H1 (cell line): Measurements from ENCODE around the gene LAMB3. TPM values are rescaled to one million over a fixed set of nuclear protein-coding genes. Genes with fewer than 3 reads are reported as not detected.

Experiments used
- CTCF ChIA-PET: fragments of 300-600 bp; sonication (Branson Sonifier 250); formaldehyde crosslinking; loops from one replicate; lab custom pipeline; 2021; ENCODE audit not compliant: partially characterized antibody; lab: Charles Lee
- POLR2A ChIA-PET: fragments of 300-600 bp; sonication (Branson Sonifier 250); formaldehyde crosslinking; loops from one replicate; lab custom pipeline; 2021; ENCODE audit warnings: inconsistent platforms; ENCODE audit not compliant: partially characterized antibody; lab: Charles Lee
- DNase-seq, 2 experiments: peaks; one replicate each; pipeline versions ENCODE4 v3.0.0 to v3.0.0-alpha.2; 2010 to 2022; ENCODE audit warnings: low spot score in 2 of 2, low read depth in 1 of 2, mixed read lengths in 1 of 2
- FAIRE-seq: peaks from 2 replicates; lab custom pipeline; 2011; peaks lifted over from hg19 to GRCh38; lab: Jason Lieb, UNC
- H2AFZ ChIP-seq: 2 replicates; pipeline ENCODE4 v1.8.1; 2012; ENCODE audit warnings: low read length, inconsistent platforms
- H2AK5ac ChIP-seq: 2 replicates; pipeline ENCODE4 v1.6.1; 2013; ENCODE audit warnings: low read depth, low read length
- H2BK120ac ChIP-seq: replicated peaks from 2 replicates; pipeline ENCODE3; 2013; ENCODE audit warnings: low read depth, low read length, inconsistent platforms
- H2BK12ac ChIP-seq: 2 replicates; pipeline ENCODE4 v1.6.1; 2013; ENCODE audit warnings: low read depth, low read length
- H2BK15ac ChIP-seq: 2 replicates; pipeline ENCODE4 v1.6.1; 2013; ENCODE audit warnings: low read length
- H2BK20ac ChIP-seq: 2 replicates; pipeline ENCODE4 v1.6.1; 2013; ENCODE audit warnings: low read length
- H2BK5ac ChIP-seq: 2 replicates; pipeline ENCODE4 v1.6.1; 2013; ENCODE audit warnings: low read depth, low read length
- H3K14ac ChIP-seq: 2 replicates; pipeline ENCODE4 v1.6.1; 2013; ENCODE audit warnings: inconsistent platforms; ENCODE audit not compliant: insufficient read length
- H3K18ac ChIP-seq: 2 replicates; pipeline ENCODE4 v1.6.1; 2013; ENCODE audit warnings: low read length; ENCODE audit errors: extremely low read depth
- H3K23ac ChIP-seq: 2 replicates; pipeline ENCODE4 v1.6.1; 2013; ENCODE audit warnings: inconsistent platforms; ENCODE audit not compliant: insufficient read length
- H3K23me2 ChIP-seq: 2 replicates; pipeline ENCODE4 v1.6.1; 2013; ENCODE audit warnings: low read depth, low read length
- H3K27ac ChIP-seq: 2 replicates; pipeline ENCODE4 v1.6.1; 2011; ENCODE audit warnings: low read depth, low read length, inconsistent platforms
- H3K27me3 ChIP-seq, 4 experiments: replicated peaks in 1 of 4; 1 replicate in 1 of 4; 2 replicates in 3 of 4; pipeline versions ENCODE4 v1.6.1 to v1.8.1; 2011 to 2013; ENCODE audit warnings: low read length in 3 of 4, mild to moderate bottlenecking in 3 of 4, inconsistent platforms in 2 of 4, mixed read lengths in 2 of 4, moderate library complexity in 1 of 4; ENCODE audit not compliant: control insufficient read depth in 3 of 4, insufficient read depth in 3 of 4; ENCODE audit errors: extremely low read depth in 1 of 4
- H3K36me3 ChIP-seq, 4 experiments: 2 replicates each; pipeline versions ENCODE4 v1.6.1 to v1.8.1; 2011 to 2013; ENCODE audit warnings: mild to moderate bottlenecking in 4 of 4, low read length in 3 of 4, moderate library complexity in 2 of 4, control low read depth in 1 of 4, inconsistent platforms in 1 of 4; ENCODE audit not compliant: insufficient read depth in 4 of 4, control insufficient read depth in 2 of 4
- H3K4ac ChIP-seq: replicated peaks from 2 replicates; pipeline ENCODE3; 2013; ENCODE audit warnings: low read length, low read depth, mixed read lengths, inconsistent platforms; ENCODE audit not compliant: insufficient read length
- H3K4me1 ChIP-seq, 4 experiments: replicated peaks in 1 of 4; 1 replicate in 1 of 4; 2 replicates in 3 of 4; pipeline versions ENCODE4 v1.6.1 to v1.8.1; 2011 to 2013; ENCODE audit warnings: low read length in 3 of 4, inconsistent platforms in 2 of 4, mixed read lengths in 1 of 4; ENCODE audit not compliant: insufficient read depth in 4 of 4, control insufficient read depth in 3 of 4
- H3K4me2 ChIP-seq, 2 experiments: 2 replicates each; pipeline versions ENCODE4 v1.6.1 to v1.8.1; 2011 to 2013; ENCODE audit warnings: low read depth in 2 of 2, low read length in 2 of 2, control low read depth in 1 of 2, inconsistent platforms in 1 of 2, mild to moderate bottlenecking in 1 of 2; ENCODE audit not compliant: insufficient read depth in 1 of 2
- H3K4me3 ChIP-seq, 4 experiments: fragments of 200-600, 300-600 bp in 1 of 4; sonication (generic), shearing (Covaris generic), sonication (Bioruptor Twin) in 1 of 4; 2 replicates each; pipeline versions ENCODE4 v1.5.1 to v1.8.1; 2011 to 2016; ENCODE audit warnings: low read length in 4 of 4, low read depth in 3 of 4, control low read depth in 2 of 4, inconsistent platforms in 2 of 4, mild to moderate bottlenecking in 2 of 4, mixed read lengths in 1 of 4, moderate library complexity in 1 of 4; ENCODE audit not compliant: insufficient read depth in 2 of 4; ENCODE audit errors: extremely low read depth in 1 of 4
- H3K56ac ChIP-seq: replicated peaks from 2 replicates; pipeline ENCODE3; 2013; ENCODE audit warnings: low read depth, mild to moderate bottlenecking, mixed read lengths, low read length, inconsistent platforms; ENCODE audit not compliant: insufficient read length
- H3K79me1 ChIP-seq: 2 replicates; pipeline ENCODE4 v1.6.1; 2013; ENCODE audit warnings: low read depth, low read length, control low read depth
- H3K79me2 ChIP-seq, 2 experiments: 2 replicates each; pipeline versions ENCODE4 v1.6.1 to v1.8.1; 2012 to 2013; ENCODE audit warnings: low read length in 2 of 2, mild to moderate bottlenecking in 2 of 2, inconsistent platforms in 1 of 2; ENCODE audit not compliant: insufficient read depth in 2 of 2, control insufficient read depth in 1 of 2
- H3K9ac ChIP-seq, 4 experiments: replicated peaks in 1 of 4; 1 replicate in 1 of 4; 2 replicates in 3 of 4; pipeline versions ENCODE4 v1.6.1 to v1.8.1; 2011 to 2013; ENCODE audit warnings: low read depth in 3 of 4, low read length in 3 of 4, control low read depth in 2 of 4, mild to moderate bottlenecking in 2 of 4, moderate library complexity in 2 of 4, inconsistent platforms in 1 of 4; ENCODE audit errors: extremely low read depth in 1 of 4
- H3K9me3 ChIP-seq, 2 experiments: 2 replicates each; pipeline versions ENCODE4 v1.6.1 to v1.8.1; 2012 to 2013; ENCODE audit warnings: mild to moderate bottlenecking in 2 of 2, moderate library complexity in 2 of 2, control low read depth in 1 of 2, inconsistent platforms in 1 of 2, low read depth in 1 of 2, low read length in 1 of 2, mixed read lengths in 1 of 2; ENCODE audit not compliant: insufficient read depth in 2 of 2
- H4K20me1 ChIP-seq, 2 experiments: replicated peaks in 1 of 2; 2 replicates each; pipeline versions ENCODE3 to v1.8.1; 2011 to 2013; ENCODE audit warnings: inconsistent platforms in 2 of 2, low read length in 2 of 2, mild to moderate bottlenecking in 1 of 2; ENCODE audit not compliant: insufficient read depth in 2 of 2, control insufficient read depth in 1 of 2
- H4K5ac ChIP-seq: 2 replicates; pipeline ENCODE4 v1.6.1; 2013; ENCODE audit warnings: low read length, low read depth, mixed read lengths, inconsistent platforms; ENCODE audit not compliant: insufficient read length
- H4K8ac ChIP-seq: 2 replicates; pipeline ENCODE4 v1.8.0; 2013; ENCODE audit warnings: mild to moderate bottlenecking, moderate library complexity, low read length, inconsistent platforms; ENCODE audit not compliant: insufficient read depth; ENCODE audit errors: extremely low read depth
- H4K91ac ChIP-seq: replicated peaks from 2 replicates; pipeline ENCODE3; 2013; ENCODE audit warnings: low read length, mixed read lengths, inconsistent platforms; ENCODE audit not compliant: insufficient read length
- ASH2L ChIP-seq: fragments of 200-600, 300-600 bp; sonication (generic); IDR thresholded peaks from one replicate; pipeline ENCODE4 v1.7.1; 2017; ENCODE audit warnings: low read length
- EP300 ChIP-seq, 2 experiments: IDR thresholded peaks; 1 replicate in 1 of 2; 2 replicates in 1 of 2; pipeline ENCODE4 v1.6.1; 2011 to 2012; ENCODE audit warnings: low read depth in 2 of 2, low read length in 2 of 2, mild to moderate bottlenecking in 2 of 2, borderline replicate concordance in 1 of 2, inconsistent platforms in 1 of 2, moderate library complexity in 1 of 2
- KDM1A ChIP-seq: fragments of 200-600, 300-600 bp; sonication (generic); IDR thresholded peaks from 2 replicates; pipeline ENCODE4 v1.7.1; 2016; ENCODE audit warnings: mild to moderate bottlenecking, low read length, borderline replicate concordance
- SP2 ChIP-seq: IDR thresholded peaks from 2 replicates; pipeline ENCODE4 v1.6.1; 2012; ENCODE audit warnings: mild to moderate bottlenecking, low read length, inconsistent platforms
- WGBS, 2 experiments: shearing (Covaris generic) in 1 of 2; methylation state at CpG; one replicate each; pipeline versions ENCODE4 v1.1.6 to v1.1.7; 2013 to 2015; ENCODE audit warnings: low lambda C conversion rate in 2 of 2, mixed read lengths in 2 of 2, inconsistent platforms in 1 of 2, low coverage in 1 of 2, missing lambda C conversion rate in 1 of 2; ENCODE audit not compliant: insufficient replicate concordance in 2 of 2, insufficient coverage in 1 of 2, insufficient read length in 1 of 2; ENCODE audit errors: extremely low coverage in 1 of 2, missing lambda C conversion rate in 1 of 2; 5-methylcytosine and 5-hydroxymethylcytosine counted together
- polyA plus RNA-seq, 7 experiments: library from polyadenylated mRNA; depleted of rRNA in 3 of 7; stranded (reverse) in 5 of 7; unstranded in 2 of 7; fragments of >200 nt in 5 of 7; fragments of 200-250 nt in 2 of 7; gene quantifications; 1 replicate in 5 of 7; 2 replicates in 1 of 7; 4 replicates in 1 of 7; pipeline versions ENCODE4 v1.2.1 to v1.2.3, GENCODE V29; 2011 to 2013; ENCODE audit warnings: missing spikeins in 2 of 7, mixed read lengths in 2 of 7
- total RNA-seq: library from RNA; stranded (reverse); fragmentation: NEBNext Ultra II Directional; extraction: Animal tissue kit (Norgen Biotek cat#: 25700); gene quantifications from 2 replicates; pipeline ENCODE4 v1.2.1, GENCODE V29; 2021
- TF ChIP-seq, protein P1 (sequence below), 3 experiments: IDR thresholded peaks; 1 replicate in 2 of 3; 2 replicates in 1 of 3; pipeline versions ENCODE4 v1.5.1 to v1.6.1; 2011; ENCODE audit warnings: low read length in 3 of 3, mild to moderate bottlenecking in 3 of 3, inconsistent platforms in 2 of 3, low read depth in 1 of 3, moderate library complexity in 1 of 3; ENCODE audit not compliant: insufficient read depth in 1 of 3; ENCODE audit errors: control extremely low read depth in 1 of 3
- TF ChIP-seq, protein P2 (sequence below): IDR thresholded peaks from 2 replicates; pipeline ENCODE4 v1.6.1; 2012; ENCODE audit warnings: low read length, inconsistent platforms

Gene LAMB3
- total and polyA plus RNA-seq, 2 of the 8 experiments (the other 6 are each of a cell fraction or from before 2014, with no cell fraction given), result 0.45 to 0.50 TPM

DNA sequence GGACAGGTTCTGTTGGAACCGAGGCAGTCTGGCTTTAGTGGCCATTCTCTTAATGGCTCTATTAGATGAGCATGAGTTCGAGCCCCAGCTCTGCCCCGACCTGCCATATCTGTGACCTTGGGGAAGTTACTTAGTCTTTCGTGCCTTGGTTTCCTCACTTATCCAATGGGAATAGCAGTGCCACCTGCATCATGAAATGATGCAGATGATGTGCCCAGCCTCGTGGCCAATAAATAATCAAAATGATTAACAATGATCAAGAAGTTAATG, 38.1 kb downstream of the LAMB3 start:
- Histone ChIP-seq H3K4me1 (no peaks in the 10 kb centered on the region; a peak in 1 of 7 replicates), H2BK120ac (no peak overlapping the region), H3K36me3 (no peaks in the 10 kb centered on the region), H3K9me3 (no peaks in the 10 kb centered on the region), H3K14ac (no peak overlapping the region), H4K8ac (no peak overlapping the region), H2BK20ac (no peak overlapping the region), H3K18ac (no peak overlapping the region), H3K23me2 (no peaks in the 10 kb centered on the region; the same call in 1 of the 2 replicates), H3K56ac (no peak overlapping the region), H3K27ac (no peak overlapping the region), H4K20me1 (no peaks in the 10 kb centered on the region), H3K9ac (no peak overlapping the region), H2BK15ac (no peak overlapping the region), H3K4me2 (no peak overlapping the region), H2BK12ac (no peak overlapping the region), H2AFZ (no peak overlapping the region), H3K79me2 (no peaks in the 10 kb centered on the region), H4K5ac (no peak overlapping the region), H3K27me3 (no peaks in the 10 kb centered on the region), H3K4ac (no peak overlapping the region), H3K23ac (no peak overlapping the region), H3K79me1 (no peaks in the 10 kb centered on the region), H4K91ac (no peak overlapping the region), H2AK5ac (no peak overlapping the region), H3K4me3 (no peak overlapping the region), H2BK5ac (no peak overlapping the region)
- WGBS, 2 experiments, result 83% methylated on average over 5 of the region's 5 CpGs; no CpG with 5 or more reads in 1 of the 2 experiments
- no peak for DNase-seq
- ChIA-PET POLR2A (no interaction called here), CTCF (interaction anchor here (0.6 to 28.8 kb wide), 8 partner anchors 11 to 83 kb away, joined by 3 to 636 read pairs (median 6); partner anchors contain the start of gene CAMK1G)
- FAIRE-seq, result no peak
- TF ChIP-seq, protein P1, sequence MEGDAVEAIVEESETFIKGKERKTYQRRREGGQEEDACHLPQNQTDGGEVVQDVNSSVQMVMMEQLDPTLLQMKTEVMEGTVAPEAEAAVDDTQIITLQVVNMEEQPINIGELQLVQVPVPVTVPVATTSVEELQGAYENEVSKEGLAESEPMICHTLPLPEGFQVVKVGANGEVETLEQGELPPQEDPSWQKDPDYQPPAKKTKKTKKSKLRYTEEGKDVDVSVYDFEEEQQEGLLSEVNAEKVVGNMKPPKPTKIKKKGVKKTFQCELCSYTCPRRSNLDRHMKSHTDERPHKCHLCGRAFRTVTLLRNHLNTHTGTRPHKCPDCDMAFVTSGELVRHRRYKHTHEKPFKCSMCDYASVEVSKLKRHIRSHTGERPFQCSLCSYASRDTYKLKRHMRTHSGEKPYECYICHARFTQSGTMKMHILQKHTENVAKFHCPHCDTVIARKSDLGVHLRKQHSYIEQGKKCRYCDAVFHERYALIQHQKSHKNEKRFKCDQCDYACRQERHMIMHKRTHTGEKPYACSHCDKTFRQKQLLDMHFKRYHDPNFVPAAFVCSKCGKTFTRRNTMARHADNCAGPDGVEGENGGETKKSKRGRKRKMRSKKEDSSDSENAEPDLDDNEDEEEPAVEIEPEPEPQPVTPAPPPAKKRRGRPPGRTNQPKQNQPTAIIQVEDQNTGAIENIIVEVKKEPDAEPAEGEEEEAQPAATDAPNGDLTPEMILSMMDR (IDR thresholded peaks at IDR 0.05; ENCODE audit: control extremely low read depth in 1 of 3, insufficient read depth in 1 of 3, low read depth in 1 of 3, low read length in 3 of 3), result no peak
- TF ChIP-seq, protein P2, sequence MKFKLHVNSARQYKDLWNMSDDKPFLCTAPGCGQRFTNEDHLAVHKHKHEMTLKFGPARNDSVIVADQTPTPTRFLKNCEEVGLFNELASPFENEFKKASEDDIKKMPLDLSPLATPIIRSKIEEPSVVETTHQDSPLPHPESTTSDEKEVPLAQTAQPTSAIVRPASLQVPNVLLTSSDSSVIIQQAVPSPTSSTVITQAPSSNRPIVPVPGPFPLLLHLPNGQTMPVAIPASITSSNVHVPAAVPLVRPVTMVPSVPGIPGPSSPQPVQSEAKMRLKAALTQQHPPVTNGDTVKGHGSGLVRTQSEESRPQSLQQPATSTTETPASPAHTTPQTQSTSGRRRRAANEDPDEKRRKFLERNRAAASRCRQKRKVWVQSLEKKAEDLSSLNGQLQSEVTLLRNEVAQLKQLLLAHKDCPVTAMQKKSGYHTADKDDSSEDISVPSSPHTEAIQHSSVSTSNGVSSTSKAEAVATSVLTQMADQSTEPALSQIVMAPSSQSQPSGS, result no peak
- TF ChIP-seq EP300 (IDR thresholded peaks at IDR 0.05; ENCODE audit: borderline replicate concordance in 1 of 2, low read depth in 2 of 2, low read length in 2 of 2), result no peak
- no peak for TF ChIP-seq SP2
- TF ChIP-seq KDM1A, result no peak
- TF ChIP-seq ASH2L, result no peak
